ENCODE measurements around the gene LIPK.

GRCh38 chr10:88742448-88742847 is 36.4 kb downstream of the LIPK start:
- TF ChIP-seq CTCF (IDR thresholded peaks at IDR 0.05) (no peak), POLR2A (IDR thresholded peaks at IDR 0.05) (no peak)

Data from esophagus squamous epithelium (tissue), 4 donors.